Measurements from ENCODE around the gene SPPL2A. TPM values are rescaled to one million over a fixed set of nuclear protein-coding genes. Genes with fewer than 3 reads are reported as not detected.

SPPL2A gene
- total and polyA plus RNA-seq, 9 of the 15 experiments (the other 6 are each of a cell fraction or from before 2014, with no cell fraction given), result 9.8 to 66.1 (median 38.0) TPM

GRCh38 chr15:50798684-50799083 lies 33.2 kb upstream of the SPPL2A start (continued):
- TF ChIP-seq PKNOX1 (IDR thresholded peaks at IDR 0.05), result peak; percentile 95
- no peak for TF ChIP-seq TRIM25 (IDR thresholded peaks at IDR 0.05; ENCODE audit: borderline replicate concordance)
- TF ChIP-seq SMARCA4 (IDR thresholded peaks at IDR 0.05), result peak; percentile 66
- no peak for TF ChIP-seq FOXP4 (CRISPR knock-in tag; IDR thresholded peaks at IDR 0.05; ENCODE audit: borderline replicate concordance)
- no peak for TF ChIP-seq U2AF1 (optimal IDR thresholded peaks at IDR 0.05; ENCODE audit: low read depth, low read length)
- TF ChIP-seq ZNF253 (CRISPR knock-in tag; conservative IDR thresholded peaks at IDR 0.05), result no peak
- TF ChIP-seq ZNF511 (CRISPR knock-in tag; IDR thresholded peaks at IDR 0.05), result no peak
- peak; percentile 57 for TF ChIP-seq L3MBTL2 (IDR thresholded peaks at IDR 0.05)
- peak; percentile 55; the same call in 1 of the 2 replicates for TF ChIP-seq EHMT2 (IDR thresholded peaks at IDR 0.05)
- no peak for TF ChIP-seq MCM2 (IDR thresholded peaks at IDR 0.05; ENCODE audit: low read depth)
- 0 out of 2 replicates have a peak, but pooled peaks have one; percentile 16 for TF ChIP-seq EP300 (IDR thresholded peaks at IDR 0.05; ENCODE audit: low read length)
- TF ChIP-seq PBX2 (CRISPR knock-in tag; IDR thresholded peaks at IDR 0.05; ENCODE audit: low read depth), result no peak
- TF ChIP-seq PBX2 (tag; conservative IDR thresholded peaks at IDR 0.05; ENCODE audit: low read depth), result peak; percentile 97
- no peak for TF ChIP-seq PHF8 (IDR thresholded peaks at IDR 0.05; ENCODE audit: borderline replicate concordance, low read length)
- peak; percentile 79 for TF ChIP-seq JUN (IDR thresholded peaks at IDR 0.05; ENCODE audit: borderline replicate concordance, low read depth, low read length)
- TF ChIP-seq JUN (CRISPR knock-in tag; IDR thresholded peaks at IDR 0.05; ENCODE audit: borderline replicate concordance), result no peak
- peak; percentile 87 for TF ChIP-seq ZNF239 (CRISPR knock-in tag; IDR thresholded peaks at IDR 0.05)
- TF ChIP-seq POLR2A (conservative IDR thresholded peaks at IDR 0.05), result no peak
- no peak for TF ChIP-seq CXXC5 (CRISPR knock-in tag; IDR thresholded peaks at IDR 0.05)
- no peak for TF ChIP-seq CREBBP (IDR thresholded peaks at IDR 0.05; ENCODE audit: low read depth, low read length)
- TF ChIP-seq MAFG (tag; conservative IDR thresholded peaks at IDR 0.05), result no peak
- no peak for TF ChIP-seq ZNF586 (CRISPR knock-in tag; conservative IDR thresholded peaks at IDR 0.05)
